Loucy (cell line): Measurements from ENCODE around the gene ERICH6B.

Experiments used
- EZH2phosphoT487 ChIP-seq: fragments of 200-600 bp; IDR thresholded peaks from 2 replicates; pipeline ENCODE4 v1.6.1; 2018; ENCODE audit warnings: antibody characterized with exemption, mild to moderate bottlenecking, moderate library complexity, borderline replicate concordance
- TF ChIP-seq, protein P1 (sequence below): fragments of 200-600 bp; sonication (generic); conservative IDR thresholded peaks from 2 replicates; pipeline ENCODE4 v1.5.1; 2014; ENCODE audit warnings: mild to moderate bottlenecking, antibody characterized with exemption, low read length

- TF ChIP-seq, protein P1, sequence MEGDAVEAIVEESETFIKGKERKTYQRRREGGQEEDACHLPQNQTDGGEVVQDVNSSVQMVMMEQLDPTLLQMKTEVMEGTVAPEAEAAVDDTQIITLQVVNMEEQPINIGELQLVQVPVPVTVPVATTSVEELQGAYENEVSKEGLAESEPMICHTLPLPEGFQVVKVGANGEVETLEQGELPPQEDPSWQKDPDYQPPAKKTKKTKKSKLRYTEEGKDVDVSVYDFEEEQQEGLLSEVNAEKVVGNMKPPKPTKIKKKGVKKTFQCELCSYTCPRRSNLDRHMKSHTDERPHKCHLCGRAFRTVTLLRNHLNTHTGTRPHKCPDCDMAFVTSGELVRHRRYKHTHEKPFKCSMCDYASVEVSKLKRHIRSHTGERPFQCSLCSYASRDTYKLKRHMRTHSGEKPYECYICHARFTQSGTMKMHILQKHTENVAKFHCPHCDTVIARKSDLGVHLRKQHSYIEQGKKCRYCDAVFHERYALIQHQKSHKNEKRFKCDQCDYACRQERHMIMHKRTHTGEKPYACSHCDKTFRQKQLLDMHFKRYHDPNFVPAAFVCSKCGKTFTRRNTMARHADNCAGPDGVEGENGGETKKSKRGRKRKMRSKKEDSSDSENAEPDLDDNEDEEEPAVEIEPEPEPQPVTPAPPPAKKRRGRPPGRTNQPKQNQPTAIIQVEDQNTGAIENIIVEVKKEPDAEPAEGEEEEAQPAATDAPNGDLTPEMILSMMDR, result no peak
- no peak for TF ChIP-seq EZH2phosphoT487
Observed at GRCh38 chr13:45604892-45605291, 10.6 kb downstream of the ERICH6B start.
